NT2/D1 (cell line): Measurements from ENCODE around the gene PPP1R12B.

Source experiments
- YY1 ChIP-seq: IDR thresholded peaks from 2 replicates; pipeline ENCODE4 v1.6.1; 2011; ENCODE audit not compliant: insufficient read length, insufficient read depth
- ZNF274 ChIP-seq: IDR thresholded peaks from 2 replicates; pipeline ENCODE4 v1.6.1; 2011; ENCODE audit warnings: mild to moderate bottlenecking, low read depth, low read length

DNA sequence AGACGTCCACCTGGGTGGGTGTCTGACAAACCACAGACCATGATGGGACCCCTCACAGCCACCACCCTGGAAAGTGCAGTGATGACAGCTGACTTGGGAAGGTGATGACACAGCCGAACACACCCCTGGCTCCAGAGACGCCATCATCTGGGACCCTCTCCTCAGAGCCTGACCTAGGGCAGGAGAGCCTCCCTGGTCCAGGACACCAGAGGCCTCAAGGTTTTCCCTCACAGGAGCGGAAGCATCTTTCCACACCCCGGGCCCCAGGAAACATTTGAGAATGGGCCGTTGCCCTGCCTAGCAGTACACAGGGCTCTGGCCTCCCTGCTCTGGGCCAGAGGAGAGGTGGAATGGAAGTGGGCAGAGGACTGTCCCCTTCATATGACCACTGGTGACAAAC, 282.0 kb downstream of the PPP1R12B start:
- TF ChIP-seq ZNF274 (no peak), YY1 (no peak)
